Left kidney (tissue), 8 donors: Measurements from ENCODE around the gene EPHX1. TPM values are rescaled to one million over a fixed set of nuclear protein-coding genes. Genes with fewer than 3 reads are reported as not detected.
"Not testable (repeated sequence)": the region's sequence is repeated elsewhere in the genome, so short reads cannot be mapped to it uniquely, and the experiment has no call there.

Experiments
- DNase-seq: peaks from one replicate; pipeline ENCODE4 v3.0.0-alpha.2; 2013
- long read RNA-seq, 8 donors: transcript quantifications; one replicate each; lab custom pipeline, GENCODE V29; 2026
- polyA plus RNA-seq: library from polyadenylated mRNA; unstranded; fragments of 120-200 nt; gene quantifications from one replicate; pipeline ENCODE4 v1.2.1, GENCODE V29; 2013; ENCODE audit not compliant: insufficient read length

EPHX1 gene
- polyA plus RNA-seq: 59.0 TPM
- long read RNA-seq, donor 1, transcript EPHX1-203 (4 exons, 567 nt): minor isoform, 14 of 80 reads
- long read RNA-seq, donor 1, transcript EPHX1-201 (9 exons, 1,660 nt): major isoform, 15 of 80 reads
- long read RNA-seq, donor 1, partial matches to known transcripts: 48 of 80 reads
- long read RNA-seq, donor 1, other reads (novel, unspliced or antisense): 0 of 80 reads
- long read RNA-seq, donor 2, transcript EPHX1-201 (9 exons, 1,660 nt): major isoform, 22 of 50 reads
- long read RNA-seq, donor 2, partial matches to known transcripts: 25 of 50 reads
- long read RNA-seq, donor 2, other reads (novel, unspliced or antisense): 0 of 50 reads
- long read RNA-seq, donor 3, transcript EPHX1-201 (9 exons, 1,660 nt): major isoform, 17 of 28 reads
- long read RNA-seq, donor 3, partial matches to known transcripts: 8 of 28 reads
- long read RNA-seq, donor 3, other reads (novel, unspliced or antisense): 0 of 28 reads
- long read RNA-seq, donor 4, partial matches to known transcripts: 0 of 2 reads
- long read RNA-seq, donor 4, other reads (novel, unspliced or antisense): 0 of 2 reads
- long read RNA-seq, donor 5, transcript EPHX1-201 (9 exons, 1,660 nt): major isoform, 32 of 81 reads
- long read RNA-seq, donor 5, partial matches to known transcripts: 44 of 81 reads
- long read RNA-seq, donor 5, other reads (novel, unspliced or antisense): 0 of 81 reads
- long read RNA-seq, donor 6, transcript EPHX1-201 (9 exons, 1,660 nt): major isoform, 13 of 18 reads
- long read RNA-seq, donor 6, partial matches to known transcripts: 0 of 18 reads
- long read RNA-seq, donor 6, other reads (novel, unspliced or antisense): 0 of 18 reads
- long read RNA-seq, donor 7, transcript EPHX1-201 (9 exons, 1,660 nt): major isoform, 31 of 45 reads
- long read RNA-seq, donor 7, partial matches to known transcripts: 9 of 45 reads
- long read RNA-seq, donor 7, other reads (novel, unspliced or antisense): 0 of 45 reads
- long read RNA-seq, donor 8, transcript EPHX1-201 (9 exons, 1,660 nt): major isoform, 10 of 32 reads
- long read RNA-seq, donor 8, partial matches to known transcripts: 19 of 32 reads
- long read RNA-seq, donor 8, other reads (novel, unspliced or antisense): 0 of 32 reads

DNA sequence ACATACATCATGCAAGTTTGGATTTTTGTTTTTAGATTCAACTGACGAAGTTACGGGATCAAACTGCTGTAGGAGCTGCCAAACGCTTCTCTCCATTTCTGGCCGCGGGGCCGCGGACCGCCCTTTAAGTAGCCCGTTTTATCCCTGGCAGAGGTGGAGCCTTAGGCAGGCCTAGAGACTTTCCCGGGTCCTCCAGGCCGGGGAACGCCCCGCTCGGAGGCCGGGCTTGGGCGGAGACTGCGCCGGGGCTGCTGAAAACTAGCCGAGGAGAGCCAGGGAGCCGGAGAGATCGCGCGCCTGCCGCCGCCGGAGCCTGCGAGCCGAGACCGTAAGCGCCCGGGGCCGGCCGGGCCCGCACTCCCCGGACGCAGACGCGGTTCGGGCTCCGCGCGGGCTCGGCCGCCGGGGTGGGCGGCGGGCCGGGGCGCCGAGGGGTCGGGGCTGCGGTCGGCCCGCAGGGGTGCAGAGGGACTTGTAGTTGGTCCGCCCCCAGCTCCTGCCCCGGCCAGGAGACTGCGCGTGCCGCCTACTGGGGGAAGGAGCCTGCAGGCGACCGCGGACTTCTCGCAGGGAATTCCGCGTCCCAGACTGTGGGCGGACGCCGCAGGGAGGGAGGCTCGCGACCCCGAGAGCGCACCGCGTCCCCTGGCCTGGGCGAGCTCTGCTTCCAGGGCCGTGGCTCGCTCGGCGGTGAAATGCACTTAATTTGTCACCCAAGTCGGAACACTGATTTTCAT, at the start of gene EPHX1:
EPHX1 (plus strand) TSS at position 283 of the 737 bp plus-strand sequence. CDS start 18,606 bp downstream, outside the sequence.
- DNase-seq: peak; percentile 87

DNA sequence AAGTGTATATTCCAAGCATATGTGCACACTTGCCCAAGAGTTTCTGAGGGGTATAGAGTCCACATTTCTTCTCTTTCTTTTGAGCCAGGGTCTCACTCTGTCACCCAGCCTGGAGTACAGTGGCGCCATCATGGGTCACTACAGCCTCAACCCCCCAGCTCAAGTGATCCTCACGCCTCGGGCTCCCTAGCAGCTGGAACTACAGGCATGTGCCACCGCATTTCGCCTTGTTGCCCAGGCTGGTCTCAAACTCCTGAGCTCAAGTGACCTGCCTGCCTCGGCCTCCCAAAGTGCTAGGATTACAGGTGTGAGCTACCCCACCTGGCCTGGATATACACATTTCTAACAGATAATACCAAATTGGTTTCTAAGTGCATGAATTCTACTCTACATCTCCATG, 49.4 kb upstream of the EPHX1 start:
- DNase-seq: no peak

DNA sequence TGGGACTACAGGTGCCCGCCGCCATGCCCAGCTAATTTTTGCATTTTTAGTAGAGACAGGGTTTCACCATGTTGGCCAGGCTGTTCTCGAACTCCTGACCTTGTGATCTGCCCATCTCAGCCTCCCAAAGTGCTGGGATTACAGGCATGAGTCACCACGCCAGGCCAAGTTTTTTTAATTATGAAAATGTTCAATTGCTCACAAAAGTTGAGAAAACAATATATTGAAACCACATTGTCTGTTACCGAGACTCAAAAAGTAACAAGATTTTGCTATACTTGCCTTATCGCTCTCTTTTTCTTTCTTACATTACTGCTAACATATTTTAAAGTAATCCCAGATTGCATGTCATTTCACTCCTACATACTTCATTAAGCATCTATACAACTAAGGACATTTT, 48.5 kb upstream of the EPHX1 start:
- DNase-seq: not testable (repeated sequence)

DNA sequence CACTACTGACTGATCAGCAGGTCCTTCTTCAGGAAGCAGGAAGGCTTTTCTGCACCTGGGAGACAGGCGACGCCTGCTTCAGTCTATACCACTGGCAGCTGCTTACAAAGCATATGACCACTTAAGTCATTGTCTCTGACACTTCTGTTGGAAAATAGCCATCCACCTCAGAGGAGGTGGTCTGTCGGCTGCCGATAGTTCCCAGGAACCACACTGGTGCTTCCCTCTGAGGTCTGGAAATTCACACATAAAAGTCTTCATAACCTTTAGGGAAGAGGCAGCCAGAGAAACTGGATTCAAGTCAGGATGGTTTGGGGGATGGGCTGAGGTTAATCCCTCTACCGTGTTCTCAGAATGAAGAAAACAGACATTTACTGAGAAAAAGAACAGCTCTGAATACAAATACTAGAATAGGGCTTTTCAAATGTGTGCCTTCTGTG, 47.9 kb upstream of the EPHX1 start:
- no peak for DNase-seq

DNA sequence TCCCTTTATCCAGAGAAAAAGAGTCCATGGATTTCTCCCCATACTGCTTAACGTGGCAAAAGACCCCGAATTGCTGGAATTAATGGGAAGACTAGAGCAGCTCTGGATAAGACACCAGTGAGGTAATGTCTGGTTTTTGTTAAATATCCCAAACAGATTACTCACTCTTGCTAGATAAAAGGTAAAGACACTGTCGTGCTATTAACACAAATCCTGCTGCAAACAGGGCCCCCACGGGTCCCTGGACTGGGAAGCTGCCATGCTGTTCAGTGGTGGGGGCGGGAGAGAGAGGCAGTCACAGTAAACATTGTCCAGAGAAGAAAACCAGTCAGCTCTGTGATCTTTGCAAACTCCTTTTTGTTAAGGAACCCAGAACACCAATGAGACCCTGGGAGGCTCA, 47.5 kb upstream of the EPHX1 start:
- DNase-seq: no peak

DNA sequence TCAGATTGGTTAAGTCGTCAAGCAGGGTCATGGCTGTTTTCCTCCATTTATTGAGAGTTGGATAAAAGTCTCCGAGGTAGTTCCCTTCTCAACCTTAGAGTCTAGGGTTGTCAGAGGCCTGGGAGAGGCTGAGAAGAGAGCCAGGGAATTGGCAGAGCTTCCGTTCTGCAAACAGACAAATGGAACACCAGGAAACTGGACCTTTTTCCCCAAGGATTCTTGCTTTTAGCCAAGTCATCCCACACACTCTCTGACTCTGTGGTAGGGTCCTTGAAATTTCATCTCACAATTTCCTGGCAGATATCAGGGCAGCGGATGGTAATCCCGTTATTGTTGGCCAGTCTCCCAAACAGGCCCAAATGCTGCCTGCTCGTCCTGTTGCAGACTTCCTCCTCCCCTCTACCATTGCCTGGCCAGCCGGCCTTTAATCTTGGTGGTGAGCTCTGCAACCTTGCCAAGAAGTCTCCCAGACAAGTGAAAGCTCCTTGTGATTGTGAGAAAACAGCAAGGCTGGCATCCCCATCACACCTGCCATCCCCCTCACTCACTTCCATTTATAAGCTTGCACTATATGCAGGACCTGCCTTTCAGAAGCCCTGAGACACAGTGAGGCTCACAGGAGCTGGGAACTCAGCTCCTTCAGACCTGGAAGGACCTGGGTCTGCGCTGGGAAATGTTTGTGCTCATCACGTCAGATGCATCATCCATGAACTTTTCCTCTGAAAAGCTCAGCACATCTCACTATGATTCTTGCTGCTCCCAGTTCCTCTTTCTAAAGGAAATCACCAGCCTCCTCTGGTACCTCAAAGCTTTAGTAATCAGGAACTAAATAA, 46.0 kb upstream of the EPHX1 start:
- DNase-seq: no peak

DNA sequence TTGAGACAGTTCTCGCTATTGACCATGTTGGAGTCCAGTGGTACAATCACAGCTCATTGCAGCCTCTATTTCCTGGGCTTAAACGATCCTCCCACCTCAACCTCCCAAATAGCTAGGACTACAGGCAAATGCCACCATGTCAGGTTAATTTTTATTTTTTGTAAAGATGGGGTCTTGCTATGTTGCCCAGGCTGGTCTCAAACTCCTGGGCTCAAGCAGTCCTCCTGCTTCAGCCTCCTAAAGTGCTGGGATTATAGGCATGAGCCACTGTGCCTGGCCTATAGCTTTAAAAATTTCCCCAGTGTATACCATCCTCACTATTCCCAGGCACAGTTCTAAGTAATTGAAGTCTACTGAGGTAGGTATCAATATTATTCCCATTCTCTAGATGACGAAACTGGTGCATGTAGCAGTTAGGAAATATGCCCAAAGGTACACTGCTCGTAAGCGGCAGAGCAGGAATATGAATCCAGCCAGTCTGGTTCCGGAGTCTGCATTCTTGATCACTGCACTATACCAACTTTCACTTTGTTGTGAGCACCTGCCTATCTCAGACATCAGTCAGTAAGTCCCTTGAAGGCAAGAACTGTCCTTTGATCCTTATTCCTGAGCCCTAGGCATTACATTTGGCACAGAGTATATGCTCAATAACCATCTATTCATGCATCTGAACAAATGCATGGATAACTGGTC, 43.8 kb upstream of the EPHX1 start:
- no peak for DNase-seq

GRCh38 chr1:225766967-225767633, 42.8 kb upstream of the EPHX1 start:
- no peak for DNase-seq

DNA sequence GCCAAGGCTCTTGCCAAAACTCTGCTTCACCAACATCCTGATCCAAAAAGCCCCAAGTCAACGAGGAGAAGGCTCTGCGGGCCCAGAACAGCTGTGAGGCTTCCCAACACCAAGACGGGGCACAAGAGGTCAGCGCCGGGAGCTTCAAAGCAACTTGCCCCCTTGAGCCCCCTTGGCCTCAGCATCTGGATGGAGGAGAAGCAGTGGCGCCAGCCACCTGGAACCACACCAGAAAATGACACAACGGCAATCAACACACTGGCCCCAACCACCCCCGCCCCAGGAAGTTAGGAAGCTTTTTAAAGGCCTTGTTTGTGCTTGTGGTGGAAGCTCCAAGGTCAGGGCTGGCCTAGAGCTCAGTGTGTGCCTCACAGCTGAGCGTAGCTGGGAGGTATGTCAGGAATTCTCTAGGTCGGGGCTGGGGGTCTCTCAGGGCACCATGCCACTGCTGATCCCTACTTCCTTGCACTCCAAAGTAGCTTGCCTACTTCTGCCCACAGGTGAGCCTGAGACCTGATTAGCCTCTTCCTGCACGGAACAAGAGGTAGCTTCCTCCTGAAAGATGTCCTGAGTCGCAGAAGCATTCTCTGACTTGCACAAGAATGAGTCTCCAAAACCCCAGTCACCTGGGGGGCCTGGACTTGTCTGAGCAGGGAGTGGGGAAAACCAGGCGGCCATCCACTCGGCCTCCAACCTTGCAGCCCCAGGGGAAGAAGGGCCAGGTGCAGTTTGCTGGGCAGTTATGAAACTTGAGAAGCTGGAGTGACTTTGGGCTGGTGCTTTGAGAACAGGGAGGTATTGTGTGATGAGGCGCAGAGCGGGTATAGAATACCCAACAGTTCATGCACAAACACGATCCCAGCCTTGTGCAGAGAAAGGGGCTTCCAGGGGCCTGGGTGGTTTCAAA, 42.0 kb upstream of the EPHX1 start:
- DNase-seq: no peak

DNA sequence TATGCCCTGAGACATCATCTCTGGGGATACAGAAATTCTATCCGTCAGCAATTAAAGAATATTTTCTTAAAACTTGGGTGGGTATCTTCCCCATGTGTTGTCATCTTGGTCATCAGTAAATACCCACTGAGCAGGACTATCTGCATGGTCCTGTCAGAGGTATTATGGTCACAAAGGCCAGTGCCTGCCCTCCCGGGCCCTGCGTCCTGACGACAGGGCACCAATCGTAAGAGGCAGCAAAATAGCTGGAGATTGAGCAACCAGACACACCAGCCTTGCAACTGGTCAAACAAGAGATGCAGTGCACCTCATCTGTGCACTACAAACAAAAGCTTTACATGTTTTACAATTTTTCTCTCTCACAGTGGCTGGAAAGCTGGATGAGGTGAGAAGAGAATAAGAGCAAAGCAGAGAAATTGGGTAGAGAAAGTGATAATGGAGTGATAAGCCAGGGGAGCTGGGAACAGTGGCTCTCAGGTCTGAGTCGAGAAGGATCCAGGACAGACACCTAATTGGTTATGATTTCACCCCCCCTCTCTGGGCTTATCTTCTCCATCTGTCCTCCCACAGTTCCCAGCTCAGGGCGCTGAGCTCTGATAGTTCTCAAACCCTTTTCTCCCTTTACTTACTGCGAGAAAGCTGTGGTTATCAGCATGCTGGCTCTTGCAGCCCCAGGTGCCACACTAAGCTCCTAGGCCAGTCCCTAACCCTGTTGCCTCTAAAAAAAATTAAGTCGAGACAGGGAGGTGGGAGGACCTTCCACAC, 41.1 kb upstream of the EPHX1 start:
- DNase-seq: no peak

- no peak for DNase-seq
These were observed 40.2 kb upstream of the EPHX1 start for GRCh38 chr1:225769687-225770086.

- no peak for DNase-seq
These were observed 39.2 kb upstream of the EPHX1 start for GRCh38 chr1:225770561-225771248.

DNA sequence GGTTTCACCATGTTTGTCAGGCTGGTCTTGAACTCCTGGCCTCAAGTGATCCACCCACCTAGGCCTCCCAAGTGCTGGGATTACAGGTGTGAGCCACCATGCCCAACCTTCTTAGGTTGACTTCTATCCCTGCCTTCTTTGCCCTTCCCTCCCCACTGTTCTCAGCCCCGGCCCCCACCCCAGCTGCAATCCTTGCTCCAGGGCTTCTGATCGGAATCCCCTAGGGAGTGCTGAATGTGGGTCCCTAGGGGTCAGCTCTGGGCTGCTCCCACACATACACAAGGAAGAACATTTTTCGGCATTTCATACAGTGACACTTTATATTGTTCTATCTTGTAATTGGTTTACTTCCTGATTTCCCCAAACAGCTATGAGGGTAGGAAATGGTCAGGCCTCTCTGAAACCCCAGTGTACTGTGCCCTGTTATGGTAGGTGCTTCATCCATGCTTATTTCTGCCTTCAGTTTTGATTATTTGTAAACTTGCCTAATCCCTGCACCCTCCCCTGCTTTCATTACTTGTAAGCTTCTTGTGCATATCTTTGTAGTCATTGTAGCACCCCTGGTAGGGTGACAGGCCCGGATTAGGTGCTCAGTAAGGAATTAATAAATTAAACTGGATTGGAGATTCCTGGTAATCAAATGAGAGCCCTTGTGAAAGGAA, 38.1 kb upstream of the EPHX1 start:
- no peak for DNase-seq

- DNase-seq: peak; percentile 92
These were observed 37.6 kb upstream of the EPHX1 start for GRCh38 chr1:225772323-225772768.

DNA sequence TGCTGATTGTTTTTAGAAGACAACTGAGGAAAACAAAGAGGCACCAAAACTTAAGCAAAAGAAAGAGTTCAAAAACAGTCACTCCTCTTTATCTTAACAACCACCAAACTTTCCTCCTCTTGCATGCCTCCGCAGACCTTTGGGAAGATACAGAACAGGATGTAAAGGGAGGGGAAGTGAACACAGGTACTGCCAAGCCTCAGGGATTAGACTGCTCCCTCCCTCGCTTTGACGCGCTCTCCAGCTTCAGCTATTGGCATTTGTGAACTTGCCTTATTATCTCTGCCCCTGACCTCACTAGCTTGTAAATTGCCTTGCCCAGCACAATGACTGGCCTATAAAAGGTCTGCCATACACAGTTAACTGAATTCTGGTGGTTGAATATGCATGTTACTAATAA, 37.1 kb upstream of the EPHX1 start:
- DNase-seq: no peak
